Measurements from ENCODE around the gene FAT2.

FAT2 gene

GRCh38 chr5:151591144-151591819 is at the start of gene FAT2:
Gene FAT2 (minus strand): TSS chr5:151591331. CDS start chr5:151568931, 22,400 bp downstream.
- DNase-seq (ENCODE audit: low read depth, low spot score) = no peak

- DNase-seq (ENCODE audit: low read depth, low spot score) = no peak
These were observed 47.5 kb upstream of the FAT2 start for GRCh38 chr5:151638619-151639018.

GRCh38 chr5:151637676-151638075 is 46.5 kb upstream of the FAT2 start:
- DNase-seq (ENCODE audit: low read depth, low spot score) = no peak

- DNase-seq (ENCODE audit: low read depth, low spot score) = no peak
These were observed 42.8 kb upstream of the FAT2 start for GRCh38 chr5:151633892-151634291.

- no peak for DNase-seq (ENCODE audit: low read depth, low spot score)
These were observed 41.8 kb upstream of the FAT2 start for GRCh38 chr5:151632941-151633340.

GRCh38 chr5:151632524-151632923 is 41.4 kb upstream of the FAT2 start:
- peak; percentile 38 for DNase-seq (ENCODE audit: low read depth, low spot score)

GRCh38 chr5:151631941-151632340 is 40.8 kb upstream of the FAT2 start:
- DNase-seq (ENCODE audit: low read depth, low spot score) = no peak

- no peak for DNase-seq (ENCODE audit: low read depth, low spot score)
These were observed 39.0 kb upstream of the FAT2 start for GRCh38 chr5:151630088-151630487.

GRCh38 chr5:151628112-151628823 is 37.1 kb upstream of the FAT2 start:
- DNase-seq (ENCODE audit: low read depth, low spot score) = peak; percentile 12

- DNase-seq (ENCODE audit: low read depth, low spot score) = no peak
These were observed 36.5 kb upstream of the FAT2 start for GRCh38 chr5:151627650-151628049.

GRCh38 chr5:151625285-151625684 is 34.2 kb upstream of the FAT2 start:
- no peak for DNase-seq (ENCODE audit: low read depth, low spot score)

GRCh38 chr5:151624476-151624875 is 33.3 kb upstream of the FAT2 start:
- no peak for DNase-seq (ENCODE audit: low read depth, low spot score)

- no peak for DNase-seq (ENCODE audit: low read depth, low spot score)
These were observed 31.4 kb upstream of the FAT2 start for GRCh38 chr5:151622367-151623088.

GRCh38 chr5:151620461-151620840 is 29.3 kb upstream of the FAT2 start:
- no peak for DNase-seq (ENCODE audit: low read depth, low spot score)

GRCh38 chr5:151619812-151620460 is 28.8 kb upstream of the FAT2 start:
- peak; percentile 16 for DNase-seq (ENCODE audit: low read depth, low spot score)

- DNase-seq (ENCODE audit: low read depth, low spot score) = no peak
These were observed 27.8 kb upstream of the FAT2 start for GRCh38 chr5:151618907-151619306.

GRCh38 chr5:151617841-151618710 is 26.9 kb upstream of the FAT2 start:
- DNase-seq (ENCODE audit: low read depth, low spot score) = no peak

- DNase-seq (ENCODE audit: low read depth, low spot score) = no peak
These were observed 26.3 kb upstream of the FAT2 start for GRCh38 chr5:151617383-151617840.

GRCh38 chr5:151615431-151615830 is 24.3 kb upstream of the FAT2 start:
- DNase-seq (ENCODE audit: low read depth, low spot score) = no peak

GRCh38 chr5:151614565-151614964 is 23.4 kb upstream of the FAT2 start:
- no peak for DNase-seq (ENCODE audit: low read depth, low spot score)

All from brain pericyte (primary cell).